K562 (cell line): ENCODE data around the gene EMID1.

Source experiments
- BDP1 ChIP-seq: IDR thresholded peaks from 3 replicates; pipeline ENCODE4 v1.6.1; 2011; ENCODE audit not compliant: insufficient read length, insufficient read depth
- BMI1 ChIP-seq: fragments of 150-350 bp; IDR thresholded peaks from 2 replicates; pipeline ENCODE4 v1.6.1; 2014; ENCODE audit warnings: low read length
- CTCF ChIP-seq, 3 experiments: IDR thresholded peaks in 2 of 3; conservative IDR thresholded peaks in 1 of 3; 2 replicates each; pipeline ENCODE4 v1.5.1; 2011 to 2012; ENCODE audit warnings: low read length in 3 of 3, mild to moderate bottlenecking in 3 of 3, control low read depth in 2 of 3, improper control_type of control experiment in 1 of 3, inconsistent platforms in 1 of 3, low read depth in 1 of 3, mixed read lengths in 1 of 3, moderate library complexity in 1 of 3; ENCODE audit not compliant: insufficient read depth in 2 of 3
- TEAD4 ChIP-seq, 2 experiments: sonication (generic) in 1 of 2; formaldehyde crosslinking in 1 of 2; IDR thresholded peaks; 2 replicates each; pipeline versions ENCODE4 v1.6.1 to v1.8.0; 2012 to 2022; ENCODE audit warnings: borderline replicate concordance in 1 of 2, inconsistent platforms in 1 of 2, low read length in 1 of 2, mild to moderate bottlenecking in 1 of 2, missing genetic modification reagents in 1 of 2
- ZNF184 ChIP-seq: sonication (generic); formaldehyde crosslinking; IDR thresholded peaks from 2 replicates; pipeline ENCODE4 v1.5.0; 2020; ENCODE audit warnings: missing genetic modification reagents
- ZNF318 ChIP-seq, 2 experiments: fragments of 450-650 bp; IDR thresholded peaks; 2 replicates each; pipeline ENCODE4 v1.6.1; 2016; ENCODE audit warnings: mild to moderate bottlenecking in 2 of 2, borderline replicate concordance in 1 of 2, low read depth in 1 of 2, moderate library complexity in 1 of 2
- ZNF551 ChIP-seq: fragments of 250-450 bp; sonication (Bioruptor Pico); IDR thresholded peaks from 2 replicates; pipeline ENCODE4 v1.5.0; 2021; ENCODE audit warnings: mild to moderate bottlenecking, moderate library complexity

- TF ChIP-seq ZNF551, result no peak
- TF ChIP-seq ZNF184 (CRISPR knock-in tag), result no peak
- no peak for TF ChIP-seq ZNF318 (IDR thresholded peaks at IDR 0.05; ENCODE audit: borderline replicate concordance in 1 of 2, low read depth in 1 of 2)
- TF ChIP-seq BDP1, result no peak
- no peak for TF ChIP-seq TEAD4 (IDR thresholded peaks at IDR 0.05; ENCODE audit: low read length)
- no peak for TF ChIP-seq TEAD4 (CRISPR knock-in tag; IDR thresholded peaks at IDR 0.05; ENCODE audit: borderline replicate concordance)
- TF ChIP-seq CTCF (IDR thresholded peaks at IDR 0.05 in 2 of 3, conservative IDR thresholded peaks at IDR 0.05 in 1 of 3; ENCODE audit: insufficient read depth in 2 of 3, low read depth in 1 of 3, low read length in 3 of 3), result no peak
- TF ChIP-seq BMI1, result no peak
Observed at GRCh38 chr22:29198240-29198639, 7.5 kb upstream of the EMID1 start.
